GM21619 (cell line): ENCODE results near the gene PRMT5.
"Not testable (repeated sequence)": the region's sequence is repeated elsewhere in the genome, so short reads cannot be mapped to it uniquely, and the experiment has no call there.

ENCODE experiments used
- ATAC-seq: cut with Tn5 transposase; IDR thresholded peaks from one replicate; pipeline ENCODE4 v1.9.1; 2021; ENCODE audit not compliant: unreplicated experiment

PRMT5 gene

DNA sequence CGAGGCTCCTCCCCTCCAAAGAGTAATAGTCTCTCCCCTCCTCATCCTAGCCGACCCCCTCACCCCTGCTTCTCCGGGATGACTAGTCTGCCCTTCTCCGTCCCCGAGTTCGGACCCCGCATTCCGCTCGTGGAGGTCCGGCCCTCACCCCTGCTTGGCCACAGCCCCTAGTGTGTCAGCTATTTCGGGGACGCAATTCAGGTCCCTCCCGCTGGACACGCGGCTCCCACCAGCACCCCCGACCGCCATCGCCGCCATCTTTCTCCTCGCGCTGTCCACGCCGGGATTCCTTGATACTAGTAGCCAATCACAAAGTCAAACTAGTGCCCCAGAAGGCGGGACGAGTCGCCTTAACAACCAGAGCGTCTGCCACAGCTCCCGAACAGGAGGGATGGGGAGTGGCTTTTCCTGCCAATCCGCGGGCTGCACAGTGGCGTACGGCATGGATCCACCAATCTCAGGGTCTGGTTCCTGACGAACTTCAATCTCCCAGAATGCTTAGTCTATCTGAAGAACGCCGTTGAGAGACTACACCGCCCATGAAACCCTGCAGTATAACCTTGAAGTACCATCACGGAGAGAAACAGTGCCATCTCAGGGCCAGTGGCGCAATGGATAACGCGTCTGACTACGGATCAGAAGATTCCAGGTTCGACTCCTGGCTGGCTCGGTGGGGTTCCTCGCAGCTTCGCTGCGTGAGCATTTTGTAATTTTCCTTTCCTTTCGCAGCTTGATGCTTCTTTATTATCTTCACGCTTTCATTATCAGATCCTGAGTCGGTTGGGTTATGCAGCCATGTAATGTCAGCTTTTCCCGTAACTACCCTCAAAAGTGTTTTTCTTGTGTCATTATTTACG lies at the start of gene PRMT5:
Gene PRMT5, minus strand, starts transcription at position 273 of the 857 bp plus-strand sequence. Its CDS starts 15 bp downstream, at position 258.
- ATAC-seq, result peak; percentile 94

DNA sequence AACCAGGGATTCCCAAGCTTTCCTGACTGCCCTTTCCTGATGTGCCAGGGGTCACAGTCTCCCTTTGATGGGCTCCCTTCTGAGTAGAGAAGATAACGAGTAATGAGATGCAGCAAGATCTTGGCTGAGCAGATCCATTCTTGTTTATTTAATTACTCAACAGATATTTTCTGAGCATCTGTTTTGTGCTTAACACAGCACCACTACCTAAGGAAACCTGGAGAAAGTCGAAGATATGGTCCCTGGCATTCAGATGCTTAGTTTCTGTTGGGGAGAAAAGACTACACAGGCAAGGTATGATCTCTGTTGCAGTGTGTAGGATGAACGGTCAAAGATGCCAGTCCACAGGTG lies 49.3 kb upstream of the PRMT5 start:
- no peak for ATAC-seq

DNA sequence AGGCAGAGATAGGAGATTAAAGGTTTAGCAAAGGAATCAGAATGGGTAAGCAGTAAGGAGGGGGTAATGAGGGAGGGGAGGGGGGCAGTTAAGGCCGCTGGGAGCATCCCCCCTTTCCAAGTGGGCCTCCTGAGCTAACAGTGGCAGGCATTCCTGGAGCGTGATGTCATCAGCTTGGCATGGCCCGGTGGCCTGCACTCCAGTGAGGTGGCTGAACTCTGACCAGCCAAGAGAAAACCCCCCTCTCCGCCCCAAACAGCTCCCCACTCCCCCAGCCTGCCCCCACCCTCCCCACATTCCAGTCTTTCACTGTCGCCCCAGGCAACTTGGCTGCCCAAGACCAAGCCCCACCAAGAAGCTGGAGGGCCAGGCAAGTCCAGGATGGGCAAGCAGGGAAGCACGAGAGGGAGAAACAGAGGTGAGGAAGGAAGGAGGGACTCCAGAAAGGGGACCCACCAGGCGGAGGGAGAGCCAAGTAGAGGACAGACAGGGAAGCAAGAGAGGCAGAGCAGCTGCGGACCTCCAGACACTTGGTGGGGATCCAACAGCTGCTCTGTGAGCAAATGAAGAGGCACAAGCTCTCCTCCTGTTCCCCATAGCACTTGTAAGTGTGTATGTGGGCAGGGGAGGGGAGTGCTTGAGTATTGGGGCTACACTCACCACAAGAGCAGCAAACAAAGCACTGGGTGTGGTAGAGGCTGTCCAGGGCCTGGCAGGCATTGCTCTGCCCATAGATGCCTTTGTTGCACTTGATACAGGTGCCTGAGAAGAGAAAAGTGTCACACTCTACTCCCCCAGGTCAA lies 48.7 kb upstream of the PRMT5 start:
- no peak for ATAC-seq

DNA sequence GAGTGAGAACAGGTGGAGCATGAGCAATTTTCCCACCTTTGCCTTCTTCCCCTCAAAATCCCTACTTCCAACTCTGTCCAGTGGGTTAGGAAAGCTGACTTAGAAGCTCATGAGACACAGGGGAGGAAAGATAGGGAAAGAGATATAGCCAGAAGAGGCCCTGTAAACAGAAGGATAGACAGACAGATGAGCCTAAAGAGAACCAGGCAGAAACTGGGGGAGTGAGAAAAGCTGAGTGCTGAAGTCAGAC lies 48.2 kb upstream of the PRMT5 start:
- no peak for ATAC-seq

DNA sequence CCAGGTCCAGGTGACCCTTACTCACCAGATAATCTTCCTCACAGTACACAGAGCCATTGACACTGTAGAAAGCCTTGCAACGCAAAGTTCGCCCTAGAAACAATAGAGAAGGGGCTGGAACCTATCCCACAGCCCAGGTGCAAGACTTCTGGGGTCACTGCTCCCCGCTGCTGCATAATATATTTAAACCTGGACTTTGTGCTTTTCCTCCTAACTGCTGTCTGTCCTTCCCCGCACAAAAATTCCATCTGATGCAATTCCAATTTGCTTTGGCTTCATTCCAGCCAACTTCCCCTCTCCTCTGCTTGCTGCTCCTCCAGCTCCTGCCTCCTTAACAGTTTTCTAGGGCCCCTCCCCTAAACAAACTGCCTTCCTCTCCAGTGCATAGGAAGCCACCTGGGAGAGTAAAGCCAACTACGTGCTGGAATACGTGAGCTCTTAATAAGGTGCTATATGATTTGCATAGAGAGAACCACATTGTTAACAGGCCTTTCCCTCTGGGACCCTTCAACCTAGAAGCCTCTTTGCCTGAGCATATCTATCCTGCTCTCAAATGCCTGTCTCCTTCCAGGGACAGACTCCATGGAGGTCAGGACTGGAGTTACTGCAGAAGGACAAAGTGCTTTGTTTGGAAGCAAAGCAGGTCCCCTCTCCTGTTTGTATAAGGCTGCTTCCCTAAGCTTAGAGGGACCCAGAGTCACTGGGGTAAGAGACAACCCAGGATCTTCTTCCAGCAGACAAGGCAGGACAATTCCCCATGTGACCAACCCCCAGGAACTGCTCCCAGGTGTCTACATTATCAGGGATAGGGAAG lies 47.7 kb upstream of the PRMT5 start:
- ATAC-seq, result no peak

DNA sequence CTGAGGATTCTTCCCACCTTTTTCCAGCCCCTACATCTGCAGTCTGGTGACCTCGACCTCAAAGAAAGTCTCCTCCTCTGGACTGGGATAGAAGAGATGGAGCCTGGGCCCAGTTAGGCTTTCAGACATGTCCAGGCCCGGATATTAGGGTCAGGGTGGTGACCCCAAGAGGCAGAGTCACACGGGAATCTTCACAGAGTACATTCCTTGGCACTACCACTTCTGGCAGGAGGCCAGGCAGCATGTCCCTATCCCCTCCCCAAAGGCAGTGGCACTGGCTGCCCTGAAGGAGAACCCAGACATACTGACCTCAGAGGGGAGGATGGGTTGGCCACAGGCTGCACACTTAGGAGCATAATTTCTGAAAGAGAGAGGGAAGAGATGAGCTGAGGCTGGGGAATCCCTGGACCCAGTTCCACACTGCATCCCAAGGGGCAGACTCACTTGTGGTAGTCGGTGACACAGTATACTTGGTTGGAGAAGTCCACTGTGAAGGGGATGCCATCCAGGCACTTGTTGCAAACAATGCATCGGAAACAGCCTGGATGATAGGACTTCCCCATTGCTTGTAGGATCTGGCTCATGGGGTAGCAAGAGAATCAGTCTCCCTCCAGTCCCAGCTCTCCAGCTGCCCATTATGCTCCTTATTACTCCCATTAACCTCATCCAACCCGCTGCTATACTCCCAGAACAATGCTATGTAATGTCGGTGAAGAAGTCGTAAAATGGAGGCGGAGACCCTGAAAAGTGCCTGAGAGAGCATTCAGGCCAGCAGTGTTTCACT lies 45.5 kb upstream of the PRMT5 start:
- no peak for ATAC-seq

DNA sequence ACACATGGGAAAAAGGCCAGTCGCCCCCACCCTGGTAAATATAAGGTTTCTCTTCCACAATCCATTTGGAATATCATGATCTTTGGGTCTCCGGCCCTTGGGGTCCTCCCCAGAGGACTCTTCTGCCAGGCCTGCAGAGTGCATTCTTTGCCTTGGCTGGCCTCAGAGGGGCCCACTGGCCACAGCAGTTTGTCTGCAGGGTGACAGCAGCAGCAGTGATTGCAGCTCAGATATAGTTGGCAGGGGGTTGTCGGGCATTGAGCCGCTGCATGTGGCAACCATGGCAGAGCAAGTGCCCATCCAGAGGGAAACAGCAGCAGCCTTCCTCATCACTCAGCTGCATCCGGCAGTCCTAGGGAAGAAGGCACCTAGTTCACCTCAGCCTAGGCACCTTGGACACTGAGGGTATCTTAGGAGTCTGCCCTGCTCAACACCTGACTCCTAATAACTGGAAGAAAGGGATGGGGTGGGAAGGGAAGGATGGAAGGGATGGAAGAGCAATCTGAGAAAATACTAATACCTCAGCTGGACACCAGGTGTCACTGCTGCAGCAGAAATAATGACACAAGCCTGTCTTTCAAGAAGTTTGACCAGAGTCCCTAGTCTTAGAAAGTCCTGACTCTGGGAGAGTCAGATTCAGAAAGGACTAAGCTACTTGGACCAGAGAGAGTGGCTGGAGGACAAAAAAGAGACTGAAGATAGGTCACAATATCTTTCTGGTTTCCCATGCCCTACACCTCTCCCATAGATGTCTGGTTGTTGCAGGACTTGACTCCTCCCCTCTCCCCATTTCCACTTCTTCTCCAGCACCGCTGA lies 44.2 kb upstream of the PRMT5 start:
- no peak for ATAC-seq

DNA sequence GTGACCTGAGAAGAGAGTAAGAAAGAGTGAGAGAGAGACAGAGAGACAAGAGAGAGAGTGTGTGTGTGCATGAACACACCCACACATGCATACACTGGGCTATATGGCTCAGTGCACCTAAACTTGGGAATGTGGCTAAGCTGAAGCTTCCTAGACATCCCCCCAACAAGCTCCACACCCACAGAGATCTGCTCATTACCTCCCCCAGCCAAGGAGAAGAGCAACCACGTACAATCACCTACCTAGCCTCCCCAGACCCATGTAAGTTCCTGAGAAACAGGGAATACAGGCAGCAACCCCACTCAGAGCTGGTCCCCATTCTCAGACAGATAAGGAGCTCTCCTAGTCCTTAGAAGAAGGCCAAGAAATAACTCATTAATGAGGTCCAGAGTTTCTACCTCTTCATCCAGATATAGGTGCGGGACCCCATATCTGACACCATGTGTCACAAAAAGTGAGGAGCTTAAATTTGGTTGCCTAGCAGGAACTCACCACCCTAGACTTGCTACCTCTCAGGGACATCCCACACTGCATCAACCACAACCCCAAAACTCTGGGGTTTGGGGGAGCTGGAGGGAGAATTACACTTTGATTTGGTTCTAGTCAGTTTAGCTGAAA lies 43.2 kb upstream of the PRMT5 start:
- no peak for ATAC-seq

DNA sequence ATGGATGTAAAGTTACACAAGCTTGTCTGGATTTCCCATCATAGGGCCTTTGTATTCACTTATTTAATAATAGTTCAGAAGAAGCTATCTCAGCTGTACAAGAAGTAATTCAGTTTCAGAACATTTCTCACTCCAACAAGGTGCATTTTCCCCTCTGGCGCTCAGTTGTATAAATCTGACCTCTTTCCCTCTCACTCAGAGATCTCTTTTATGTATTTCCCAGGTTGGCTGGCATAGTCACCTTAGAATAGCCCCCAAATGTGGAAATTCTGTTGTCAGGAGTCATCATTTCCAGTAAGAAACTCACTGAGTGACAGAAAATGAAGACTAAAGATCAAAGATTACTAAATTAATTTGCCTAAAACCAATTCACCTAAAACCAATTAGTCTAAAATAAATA lies 42.0 kb upstream of the PRMT5 start:
- no peak for ATAC-seq

DNA sequence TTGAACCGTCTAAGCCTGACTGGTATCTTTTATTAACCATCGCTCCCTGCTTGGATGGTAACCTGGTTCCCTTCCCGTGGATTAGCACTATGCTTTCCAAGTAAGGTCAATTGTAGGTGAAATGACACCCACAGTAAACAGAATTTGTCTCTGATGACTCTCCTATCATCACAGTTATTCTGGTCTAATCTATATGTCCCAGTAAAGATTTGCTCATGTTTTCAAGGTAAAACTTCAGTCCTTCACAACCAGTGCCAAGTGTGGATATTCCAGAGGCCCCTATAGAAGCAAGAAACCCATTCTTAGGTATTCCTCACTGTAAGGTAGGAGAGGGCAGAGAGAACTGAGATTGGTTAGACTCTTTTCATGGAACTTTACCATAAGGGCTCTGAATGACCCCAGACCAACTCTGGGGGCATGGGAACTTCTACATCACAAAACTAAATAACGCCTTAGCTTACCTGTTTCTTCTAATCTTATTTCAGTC lies 37.6 kb upstream of the PRMT5 start:
- ATAC-seq, result no peak

DNA sequence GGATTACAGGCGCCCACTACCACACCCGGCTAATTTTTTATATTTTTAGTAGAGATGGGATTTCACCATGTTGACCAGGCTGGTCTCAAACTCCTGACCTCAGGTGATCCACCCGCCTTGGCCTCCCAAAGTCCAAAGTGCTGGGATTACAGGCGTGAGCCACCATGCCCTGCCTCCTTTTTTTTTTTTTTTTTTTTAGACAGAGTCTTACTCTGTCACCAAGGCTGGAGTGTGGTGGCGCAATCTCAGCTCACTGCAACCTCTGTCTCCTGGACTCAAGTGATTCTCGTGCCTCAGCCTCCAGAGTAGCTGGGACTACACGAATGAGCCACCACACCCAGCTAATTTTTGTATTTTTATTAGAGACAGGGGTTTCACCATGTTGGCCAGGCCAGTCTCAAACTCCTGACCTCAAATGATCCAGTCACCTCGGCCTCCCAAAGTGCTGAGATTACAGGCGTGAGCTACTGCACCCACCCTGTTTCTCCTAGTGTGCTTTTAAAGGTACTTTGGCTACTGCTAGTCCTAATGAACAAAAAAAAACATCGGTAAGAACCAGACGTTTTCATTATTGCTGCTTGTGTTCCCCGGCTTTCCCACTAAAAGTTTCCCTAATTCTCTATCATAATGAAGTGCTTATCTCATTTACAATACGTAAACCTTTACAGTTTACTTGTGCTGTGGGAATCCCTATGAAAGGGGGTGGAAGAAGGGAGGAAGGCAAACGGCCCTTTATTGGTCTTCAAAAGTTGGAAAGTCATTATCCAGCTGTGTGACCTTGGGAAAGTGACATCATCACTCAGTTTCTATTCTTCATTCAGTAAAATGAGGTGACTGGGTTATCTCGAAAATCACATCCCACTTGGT lies 37.0 kb upstream of the PRMT5 start:
- ATAC-seq, result not testable (repeated sequence)

DNA sequence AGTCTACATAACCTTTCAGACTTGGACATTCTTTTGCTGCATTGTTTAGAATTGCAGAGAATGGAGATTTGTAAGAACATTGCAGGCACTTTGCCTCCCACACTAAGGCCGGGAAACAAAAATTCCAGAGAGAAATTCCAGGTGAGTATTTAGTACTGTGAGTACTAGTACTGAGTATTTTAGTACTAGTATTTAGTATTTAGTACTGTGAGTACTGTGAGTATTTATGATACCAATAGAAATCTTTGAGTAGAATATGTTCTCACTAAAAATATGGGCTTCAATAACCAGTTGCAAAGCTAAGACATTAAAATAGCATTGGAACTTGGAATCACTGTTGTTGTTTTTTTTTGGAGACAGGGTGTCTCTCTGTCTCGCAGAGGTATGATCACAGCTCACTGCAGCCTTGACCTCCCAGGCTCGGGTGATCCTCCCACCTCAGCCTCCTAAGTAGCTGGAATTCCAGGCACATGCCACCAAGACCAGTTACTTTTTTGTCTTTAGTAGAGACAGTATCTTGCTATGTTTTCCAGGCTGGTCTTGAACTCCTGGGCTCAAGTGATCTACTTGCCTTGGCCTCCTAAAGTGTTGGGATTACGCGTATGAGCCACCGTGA lies 33.0 kb upstream of the PRMT5 start:
- ATAC-seq, result no peak

DNA sequence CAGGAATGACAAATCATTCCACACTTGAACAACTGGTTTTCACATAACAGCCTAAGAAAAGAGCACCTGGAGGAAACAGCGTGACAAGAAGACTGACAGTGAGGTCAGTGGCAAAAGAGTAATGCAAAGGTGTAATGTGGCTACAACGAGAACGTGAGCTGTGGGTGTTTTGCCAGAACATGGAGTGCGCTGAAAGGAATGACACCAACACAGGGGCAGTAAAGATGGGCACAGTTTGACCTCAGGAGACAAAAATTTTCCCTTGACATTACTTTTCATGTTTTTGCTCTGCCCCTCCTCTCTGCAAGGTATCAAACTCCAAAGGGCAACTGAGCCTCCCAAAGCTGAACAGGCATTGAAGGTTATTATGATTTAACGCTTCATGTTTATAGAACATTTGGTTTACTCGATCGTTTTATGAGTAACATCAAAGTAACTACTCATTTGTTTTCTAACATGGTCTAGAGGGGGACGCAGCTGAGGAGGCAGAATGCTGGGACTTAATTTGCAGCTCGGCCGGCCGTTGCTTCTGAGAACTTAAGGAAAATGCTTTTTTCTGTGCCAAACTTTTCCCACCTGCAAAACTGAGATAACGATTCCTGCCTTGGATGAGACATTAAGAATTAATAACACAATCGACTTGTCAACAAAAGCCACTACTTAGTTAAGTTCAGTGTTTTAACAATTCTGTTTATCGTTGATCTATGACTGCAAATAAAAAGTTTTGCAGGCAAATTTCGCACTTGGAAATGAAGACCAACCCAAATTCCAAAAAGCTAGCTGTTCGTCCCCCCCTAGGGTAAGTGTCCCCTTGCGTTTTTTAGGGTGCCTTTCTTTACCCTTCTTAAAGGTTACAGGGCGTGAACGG lies 26.8 kb upstream of the PRMT5 start:
- no peak for ATAC-seq

DNA sequence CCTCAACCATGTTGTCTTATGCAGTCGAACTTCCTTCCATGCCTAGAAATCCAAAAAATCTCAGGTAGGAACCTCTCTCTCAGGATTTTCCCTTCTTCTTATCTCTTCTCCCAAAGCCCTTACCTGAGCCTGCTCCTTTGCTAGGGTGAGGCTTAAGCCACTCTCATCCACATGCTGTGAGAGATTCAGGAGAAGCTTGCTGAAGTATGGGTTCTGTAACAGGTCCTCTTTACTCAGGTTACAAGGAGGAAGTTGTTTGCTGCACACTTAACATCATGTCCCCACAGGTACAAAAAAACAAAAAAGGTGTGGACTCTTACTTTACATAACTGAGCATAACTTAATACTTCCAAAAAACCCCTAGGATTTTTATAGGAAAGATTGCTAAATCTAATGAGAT lies 23.2 kb upstream of the PRMT5 start:
- ATAC-seq, result no peak

DNA sequence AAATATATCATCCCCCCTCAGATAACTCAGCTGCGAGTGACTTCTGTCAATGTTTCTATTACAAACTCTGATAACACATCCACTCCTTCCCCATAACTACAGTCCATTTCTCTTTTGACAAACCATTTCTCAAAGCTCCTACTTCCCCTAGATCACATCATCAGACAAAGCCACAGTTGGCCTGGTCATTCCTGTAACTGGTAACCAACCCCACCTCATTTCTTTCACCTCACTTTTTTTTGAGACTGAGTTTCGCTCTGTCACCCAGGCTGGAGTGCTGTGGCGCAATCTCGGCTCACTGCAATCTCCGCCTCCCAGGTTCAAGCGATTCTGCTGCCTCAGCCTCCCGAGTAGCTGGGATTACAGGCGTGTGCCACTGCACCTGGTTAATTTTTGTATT lies 22.6 kb upstream of the PRMT5 start:
- ATAC-seq, result not testable (repeated sequence)

DNA sequence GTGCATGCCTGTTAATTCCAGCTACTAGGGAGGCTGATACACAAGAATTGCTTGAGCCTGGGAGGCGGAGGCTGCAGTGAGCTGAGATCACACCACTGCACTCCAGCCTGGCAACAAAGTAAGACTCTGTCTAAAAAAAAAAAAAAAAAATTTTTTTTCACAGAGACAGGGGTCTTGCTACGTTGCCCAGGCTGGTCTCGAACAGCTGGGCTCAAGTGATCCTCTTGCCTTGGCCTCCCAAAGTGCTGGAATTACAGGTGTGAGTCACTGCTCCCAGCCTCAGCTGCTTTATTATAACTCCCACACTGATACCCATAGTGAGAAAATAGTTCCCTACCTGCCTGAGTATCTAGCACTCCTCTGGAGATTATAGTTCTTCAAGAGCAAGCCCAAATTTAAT lies 16.5 kb upstream of the PRMT5 start:
- ATAC-seq, result no peak

DNA sequence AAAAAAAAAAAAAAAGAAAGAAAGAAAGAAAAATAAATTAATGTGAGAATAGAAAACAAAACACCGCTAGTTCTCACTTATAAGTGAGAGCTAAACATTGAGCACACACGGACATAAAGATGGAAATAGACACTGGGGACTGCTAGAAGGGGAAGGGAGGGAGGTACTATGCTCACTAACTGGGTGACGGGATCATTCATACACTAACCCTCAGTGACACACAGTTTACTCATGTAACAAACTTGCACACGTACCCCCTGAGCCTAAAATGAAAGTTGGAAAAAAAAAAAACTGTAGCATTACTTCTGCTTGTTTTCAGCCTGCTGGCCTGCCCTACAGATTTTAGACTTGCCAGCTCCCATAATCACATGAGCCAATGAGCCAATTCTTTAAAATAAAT lies 10.5 kb upstream of the PRMT5 start:
- ATAC-seq, result no peak
